ENCODE data around the gene ARHGAP23.

GRCh38 chr17:38410201-38410600 lies 18.1 kb upstream of the ARHGAP23 start:
- TF ChIP-seq POLR2AphosphoS5 (IDR thresholded peaks at IDR 0.05) (no peak), CTCF (IDR thresholded peaks at IDR 0.05) (no peak), POLR2A (IDR thresholded peaks at IDR 0.05) (no peak)
